ENCODE data around the gene MX1. TPM values are rescaled to one million over a fixed set of nuclear protein-coding genes. Genes with fewer than 3 reads are reported as not detected.

The MX1 gene
- total RNA-seq, 1 experiment from 2014 or later, result 90.0 TPM

- H3K9me3 ChIP-seq (ENCODE audit: low read length), result no peaks in the 10 kb centered on the region
These were observed 27.2 kb downstream of the MX1 start for GRCh38 chr21:41453198-41453597.

DNA sequence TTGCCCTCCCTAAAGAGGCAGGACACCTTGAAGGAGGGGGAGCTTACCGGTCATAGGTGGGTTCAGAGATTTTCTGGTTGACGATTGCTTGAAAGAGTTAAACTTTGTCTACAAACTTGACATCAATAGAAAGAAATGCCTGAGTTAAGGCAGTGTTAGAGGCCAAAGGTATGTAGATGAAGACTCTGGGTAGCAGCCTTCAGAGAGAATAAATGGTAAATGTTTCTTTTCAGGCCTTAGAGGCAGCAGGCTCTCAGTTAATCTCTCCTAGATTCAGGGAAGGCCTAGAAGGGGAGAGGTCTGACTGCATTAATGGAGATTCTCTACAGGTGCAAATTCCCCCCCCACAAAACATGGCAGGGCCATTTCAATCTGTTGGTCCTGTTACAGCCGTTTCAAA is 27.7 kb downstream of the MX1 start:
- Histone ChIP-seq H3K79me2 (ENCODE audit: low read length) (no peaks in the 10 kb centered on the region), H3K9me3 (ENCODE audit: low read length) (no peaks in the 10 kb centered on the region), H3K27me3 (ENCODE audit: low read length) (no peaks in the 10 kb centered on the region), H3K4me3 (ENCODE audit: low read length) (no peak overlapping the region), H3K4me2 (ENCODE audit: low read depth, low read length, poor library complexity, severe bottlenecking) (no peak overlapping the region), H2AFZ (ENCODE audit: low read length) (no peak overlapping the region), H3K4me1 (ENCODE audit: low read length) (no peaks in the 10 kb centered on the region), H4K20me1 (ENCODE audit: insufficient read depth, low read depth, low read length) (no peaks in the 10 kb centered on the region), H3K9me2 (replicated peaks; ENCODE audit: insufficient read depth, low read length) (no peaks in the 10 kb centered on the region), H3K27ac (ENCODE audit: low read length) (no peak overlapping the region), H3K9ac (ENCODE audit: low read length) (no peak overlapping the region), H3K36me3 (ENCODE audit: insufficient read depth, low read length) (peaks cover 3% of the 10 kb centered on the region; the same call in 1 of the 2 replicates)
- DNase-seq, result no peak

More at GRCh38 chr21:41453198-41453597, 27.2 kb downstream of the MX1 start:
- Histone ChIP-seq H3K4me1 (ENCODE audit: low read length) (no peaks in the 10 kb centered on the region), H3K4me3 (ENCODE audit: low read length) (no peak overlapping the region), H2AFZ (ENCODE audit: low read length) (no peak overlapping the region), H3K9ac (ENCODE audit: low read length) (no peak overlapping the region), H3K4me2 (ENCODE audit: low read depth, low read length, poor library complexity, severe bottlenecking) (no peak overlapping the region), H3K9me2 (replicated peaks; ENCODE audit: insufficient read depth, low read length) (no peaks in the 10 kb centered on the region), H3K27ac (ENCODE audit: low read length) (no peak overlapping the region), H4K20me1 (ENCODE audit: insufficient read depth, low read depth, low read length) (no peaks in the 10 kb centered on the region), H3K79me2 (ENCODE audit: low read length) (no peaks in the 10 kb centered on the region), H3K27me3 (ENCODE audit: low read length) (no peaks in the 10 kb centered on the region), H3K36me3 (ENCODE audit: insufficient read depth, low read length) (peaks cover 3% of the 10 kb centered on the region; the same call in 1 of the 2 replicates)
- no peak for DNase-seq

DNA sequence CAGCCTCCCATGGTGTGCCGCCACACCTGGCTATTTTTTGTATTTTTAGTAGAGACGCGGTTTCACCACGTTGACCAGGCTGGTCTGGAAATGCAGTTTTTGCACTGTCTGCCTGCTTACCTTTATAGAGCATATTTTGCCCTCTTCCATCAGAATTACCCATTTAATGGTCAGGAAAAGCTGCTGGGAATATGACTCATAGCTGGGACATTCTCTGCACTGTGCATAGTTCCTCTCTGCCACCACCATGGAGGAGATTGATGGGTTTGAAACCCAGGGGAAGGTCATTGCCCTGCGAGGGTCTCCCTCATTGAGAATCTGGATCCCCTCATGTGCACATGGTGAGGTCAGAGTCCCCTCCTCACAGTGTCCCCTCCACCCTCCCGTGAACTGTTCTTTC is 32.1 kb downstream of the MX1 start:
- H3K27me3 ChIP-seq (ENCODE audit: low read length), result no peaks in the 10 kb centered on the region
- no peaks in the 10 kb centered on the region for H4K20me1 ChIP-seq (ENCODE audit: insufficient read depth, low read depth, low read length)
- no peaks in the 10 kb centered on the region for H3K4me1 ChIP-seq (ENCODE audit: low read length)
- H3K27ac ChIP-seq (ENCODE audit: low read length), result no peak overlapping the region
- H3K9me2 ChIP-seq (replicated peaks; ENCODE audit: insufficient read depth, low read length), result no peaks in the 10 kb centered on the region
- no peaks in the 10 kb centered on the region for H3K36me3 ChIP-seq (ENCODE audit: insufficient read depth, low read length)
- H3K9ac ChIP-seq (ENCODE audit: low read length), result no peak overlapping the region
- no peak overlapping the region for H3K4me3 ChIP-seq (ENCODE audit: low read length)
- no peak overlapping the region for H3K4me2 ChIP-seq (ENCODE audit: low read depth, low read length, poor library complexity, severe bottlenecking)
- no peaks in the 10 kb centered on the region for H3K9me3 ChIP-seq (ENCODE audit: low read length)
- no peak for DNase-seq
- no peaks in the 10 kb centered on the region for H3K79me2 ChIP-seq (ENCODE audit: low read length)
- H2AFZ ChIP-seq (ENCODE audit: low read length), result no peak overlapping the region

GRCh38 chr21:41458559-41458958 is 32.5 kb downstream of the MX1 start:
- H2AFZ ChIP-seq (ENCODE audit: low read length), result no peak overlapping the region
- no peaks in the 10 kb centered on the region for H3K36me3 ChIP-seq (ENCODE audit: insufficient read depth, low read length)
- no peaks in the 10 kb centered on the region for H4K20me1 ChIP-seq (ENCODE audit: insufficient read depth, low read depth, low read length)
- H3K79me2 ChIP-seq (ENCODE audit: low read length), result no peaks in the 10 kb centered on the region
- H3K9ac ChIP-seq (ENCODE audit: low read length), result no peak overlapping the region
- no peak overlapping the region for H3K4me3 ChIP-seq (ENCODE audit: low read length)
- H3K27me3 ChIP-seq (ENCODE audit: low read length), result no peaks in the 10 kb centered on the region
- H3K4me2 ChIP-seq (ENCODE audit: low read depth, low read length, poor library complexity, severe bottlenecking), result no peak overlapping the region
- no peaks in the 10 kb centered on the region for H3K9me3 ChIP-seq (ENCODE audit: low read length)
- DNase-seq, result no peak
- no peak overlapping the region for H3K27ac ChIP-seq (ENCODE audit: low read length)
- no peaks in the 10 kb centered on the region for H3K4me1 ChIP-seq (ENCODE audit: low read length)
- H3K9me2 ChIP-seq (replicated peaks; ENCODE audit: insufficient read depth, low read length), result no peaks in the 10 kb centered on the region

GRCh38 chr21:41459884-41460534 is 34.0 kb downstream of the MX1 start:
- Histone ChIP-seq H3K9ac (ENCODE audit: low read length) (no peak overlapping the region), H3K27me3 (ENCODE audit: low read length) (no peaks in the 10 kb centered on the region), H3K36me3 (ENCODE audit: insufficient read depth, low read length) (no peaks in the 10 kb centered on the region), H4K20me1 (ENCODE audit: insufficient read depth, low read depth, low read length) (no peaks in the 10 kb centered on the region), H3K4me3 (ENCODE audit: low read length) (no peak overlapping the region), H3K4me2 (ENCODE audit: low read depth, low read length, poor library complexity, severe bottlenecking) (no peak overlapping the region), H3K79me2 (ENCODE audit: low read length) (no peaks in the 10 kb centered on the region), H2AFZ (ENCODE audit: low read length) (no peak overlapping the region), H3K4me1 (ENCODE audit: low read length) (no peaks in the 10 kb centered on the region), H3K27ac (ENCODE audit: low read length) (no peak overlapping the region), H3K9me2 (replicated peaks; ENCODE audit: insufficient read depth, low read length) (no peaks in the 10 kb centered on the region), H3K9me3 (ENCODE audit: low read length) (no peaks in the 10 kb centered on the region)
- DNase-seq, result no peak

DNA sequence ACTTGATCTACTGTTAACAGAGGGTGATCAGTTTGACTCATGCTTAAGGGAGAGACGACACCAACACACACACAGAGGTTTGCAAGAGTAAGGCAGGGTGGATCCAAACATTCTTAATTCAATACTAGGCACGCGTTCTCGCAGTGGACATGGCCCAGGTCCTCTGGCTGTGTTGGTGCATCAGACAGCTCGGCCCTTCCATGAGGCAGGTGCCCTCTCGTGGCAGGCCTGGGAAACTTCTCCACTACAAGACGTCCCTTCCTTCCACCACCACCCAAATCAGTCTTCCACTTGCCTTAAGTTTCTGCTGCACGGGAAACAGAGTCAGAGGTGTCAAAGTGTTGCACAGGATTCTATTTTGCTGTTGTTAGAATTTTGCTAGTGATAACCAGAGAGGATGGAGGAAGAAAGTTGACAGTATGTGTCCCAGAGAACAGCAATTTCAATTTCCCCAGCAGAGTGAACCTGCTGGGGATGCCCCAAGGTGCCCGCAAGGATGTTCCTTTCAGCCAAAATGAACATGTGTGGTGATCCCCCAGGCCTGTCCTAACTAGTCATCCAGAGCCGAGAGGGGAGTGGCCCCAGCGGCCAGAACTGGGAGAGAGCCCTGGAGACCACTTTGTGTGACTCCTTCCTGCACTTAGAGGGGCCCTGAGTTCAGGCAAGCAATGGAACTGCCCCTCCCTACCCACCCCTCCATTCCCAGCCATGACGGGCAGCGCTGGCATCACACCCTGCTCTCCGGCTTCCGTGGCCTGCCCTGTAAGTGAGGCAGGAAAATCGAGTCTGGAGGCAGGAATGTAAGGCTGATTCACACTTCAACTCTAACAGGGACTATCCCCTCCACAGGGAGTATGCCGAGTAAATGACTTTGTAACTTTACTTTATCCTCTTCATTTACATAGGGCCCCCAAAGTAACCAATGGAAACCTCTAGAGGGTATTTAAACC is 34.8 kb downstream of the MX1 start:
- H2AFZ ChIP-seq (ENCODE audit: low read length), result no peak overlapping the region
- DNase-seq, result peak; percentile 73

GRCh38 chr21:41465176-41465781 is 39.2 kb downstream of the MX1 start:
- Histone ChIP-seq H3K27me3 (ENCODE audit: low read length) (no peaks in the 10 kb centered on the region), H3K9me2 (replicated peaks; ENCODE audit: insufficient read depth, low read length) (no peaks in the 10 kb centered on the region), H3K4me3 (ENCODE audit: low read length) (no peak overlapping the region), H3K4me1 (ENCODE audit: low read length) (no peaks in the 10 kb centered on the region), H3K9me3 (ENCODE audit: low read length) (no peaks in the 10 kb centered on the region), H4K20me1 (ENCODE audit: insufficient read depth, low read depth, low read length) (no peaks in the 10 kb centered on the region), H3K4me2 (ENCODE audit: low read depth, low read length, poor library complexity, severe bottlenecking) (no peak overlapping the region), H2AFZ (ENCODE audit: low read length) (no peak overlapping the region), H3K9ac (ENCODE audit: low read length) (no peak overlapping the region), H3K79me2 (ENCODE audit: low read length) (no peaks in the 10 kb centered on the region), H3K36me3 (ENCODE audit: insufficient read depth, low read length) (no peaks in the 10 kb centered on the region), H3K27ac (ENCODE audit: low read length) (no peak overlapping the region)
- DNase-seq, result no peak

More for the DNA sequence above, 34.8 kb downstream of the MX1 start:
- Histone ChIP-seq H3K27me3 (ENCODE audit: low read length) (no peaks in the 10 kb centered on the region), H3K4me3 (ENCODE audit: low read length) (no peak overlapping the region), H3K9me2 (replicated peaks; ENCODE audit: insufficient read depth, low read length) (no peaks in the 10 kb centered on the region), H4K20me1 (ENCODE audit: insufficient read depth, low read depth, low read length) (no peaks in the 10 kb centered on the region), H3K9ac (ENCODE audit: low read length) (no peak overlapping the region), H3K36me3 (ENCODE audit: insufficient read depth, low read length) (no peaks in the 10 kb centered on the region), H3K27ac (ENCODE audit: low read length) (no peak overlapping the region), H3K4me1 (ENCODE audit: low read length) (no peaks in the 10 kb centered on the region), H3K4me2 (ENCODE audit: low read depth, low read length, poor library complexity, severe bottlenecking) (no peak overlapping the region), H3K79me2 (ENCODE audit: low read length) (no peaks in the 10 kb centered on the region), H3K9me3 (ENCODE audit: low read length) (no peaks in the 10 kb centered on the region)
